Muscle of arm (tissue), 12 donors: ENCODE measurements around the gene BTBD9. TPM values are rescaled to one million over a fixed set of nuclear protein-coding genes. Genes with fewer than 3 reads are reported as not detected.

Experiments
- DNase-seq: peaks from one replicate; pipeline ENCODE4 v3.0.0-alpha.2; 2013
- polyA plus RNA-seq, 12 donors: library from polyadenylated mRNA; unstranded; fragments of 120-200 nt; gene quantifications; one replicate each; pipeline ENCODE4 v1.2.1, GENCODE V29; 2013; ENCODE audit not compliant: insufficient read length in 12 of 12

BTBD9 gene
- polyA plus RNA-seq, 12 donors: 7.6 to 9.8 (median 8.5) TPM; not detected in 1

DNA sequence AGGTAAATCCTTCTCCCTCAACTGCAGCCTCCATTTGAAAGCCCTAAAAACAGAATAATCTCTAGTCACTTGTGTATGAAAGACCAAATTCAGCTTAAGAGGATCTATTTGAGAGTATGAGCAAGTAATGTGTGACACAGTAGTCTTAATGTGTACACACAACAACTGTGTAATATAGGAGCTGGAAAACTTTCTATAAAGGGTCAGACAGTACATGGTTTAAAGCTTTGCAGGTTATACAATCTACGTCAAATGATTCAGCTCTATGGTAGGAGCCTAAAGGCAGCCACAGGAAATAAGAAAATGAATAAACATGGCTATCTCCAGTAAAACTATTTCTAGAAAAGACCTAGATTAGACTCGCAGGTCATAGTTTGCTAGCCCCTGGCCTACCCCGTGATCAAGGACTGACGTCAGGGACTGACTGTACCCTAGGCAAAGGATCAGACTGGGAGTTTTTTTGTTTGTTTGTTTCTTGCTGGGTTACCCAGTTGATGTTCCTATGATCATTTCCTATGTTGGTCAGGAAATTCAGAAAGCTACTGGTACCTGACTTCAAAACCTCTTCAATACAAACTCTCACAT is 39.7 kb downstream of the BTBD9 start:
- DNase-seq: no peak

DNA sequence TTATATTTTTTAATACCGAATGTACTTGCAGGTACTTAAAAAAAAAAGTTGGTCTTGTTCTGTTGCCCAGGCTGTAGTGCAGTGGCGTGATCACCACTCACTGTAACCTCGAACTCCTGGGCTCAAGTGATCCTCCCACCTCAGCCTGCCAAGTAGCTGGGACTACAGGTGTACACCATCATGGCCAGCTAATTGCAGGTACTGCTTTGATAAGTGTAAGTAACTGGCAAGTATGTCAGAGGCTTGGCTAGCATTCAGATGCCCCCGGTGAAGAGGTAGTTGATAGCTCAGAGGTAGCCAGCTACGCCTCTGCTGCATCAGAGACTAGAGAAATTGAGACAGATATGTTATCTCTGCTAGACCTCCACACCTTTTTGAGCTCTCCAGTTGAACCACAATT is 40.5 kb downstream of the BTBD9 start:
- DNase-seq: no peak

DNA sequence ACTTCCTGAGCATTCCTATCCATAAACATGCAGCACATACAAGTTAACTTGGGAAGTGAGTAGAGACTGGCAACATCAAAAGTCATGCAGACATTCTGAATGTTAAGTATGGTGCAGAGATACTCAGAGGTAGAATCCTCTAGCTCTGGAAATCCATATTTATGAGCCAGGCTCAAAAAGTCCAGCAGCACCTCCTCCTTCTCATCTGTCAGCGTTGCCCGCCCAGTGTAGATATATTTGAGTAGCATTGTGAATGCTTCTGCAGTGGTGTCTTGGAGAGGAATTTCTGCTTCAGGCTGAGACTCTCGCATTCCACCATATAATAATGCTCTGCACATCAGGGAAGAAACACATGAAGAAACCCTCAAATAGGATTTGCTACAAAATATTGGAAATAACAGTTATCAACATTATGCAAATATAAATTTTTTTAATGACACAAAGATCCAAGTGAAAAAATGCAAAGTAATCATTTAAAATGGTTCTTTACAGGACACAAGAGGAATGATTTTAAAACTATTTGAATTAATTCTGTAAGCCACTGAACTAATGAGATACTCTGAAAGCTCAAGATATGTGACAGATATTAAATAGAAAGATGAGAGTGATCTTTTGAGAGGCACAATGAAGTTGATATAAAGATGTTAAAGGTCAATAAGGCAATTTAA is 45.6 kb downstream of the BTBD9 start:
- no peak for DNase-seq

DNA sequence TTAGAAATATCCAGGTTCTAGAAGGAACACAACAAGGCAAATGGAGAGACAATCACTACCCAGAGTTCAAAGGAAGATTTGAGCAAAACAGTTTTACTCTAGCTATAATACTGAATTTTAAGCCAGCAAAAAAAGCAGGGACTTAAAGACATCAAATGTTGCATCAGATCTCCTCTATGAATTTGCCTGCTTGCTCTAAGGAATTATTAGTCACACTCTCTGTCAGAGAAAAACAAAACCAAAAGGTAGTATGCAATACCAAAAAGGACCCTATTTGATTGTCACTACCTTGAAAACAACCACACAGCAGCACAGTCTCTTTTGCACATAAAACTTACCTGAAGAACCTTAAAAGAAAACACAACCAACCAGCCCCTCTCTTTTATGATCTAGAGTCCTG is 46.3 kb downstream of the BTBD9 start:
- DNase-seq: no peak

DNA sequence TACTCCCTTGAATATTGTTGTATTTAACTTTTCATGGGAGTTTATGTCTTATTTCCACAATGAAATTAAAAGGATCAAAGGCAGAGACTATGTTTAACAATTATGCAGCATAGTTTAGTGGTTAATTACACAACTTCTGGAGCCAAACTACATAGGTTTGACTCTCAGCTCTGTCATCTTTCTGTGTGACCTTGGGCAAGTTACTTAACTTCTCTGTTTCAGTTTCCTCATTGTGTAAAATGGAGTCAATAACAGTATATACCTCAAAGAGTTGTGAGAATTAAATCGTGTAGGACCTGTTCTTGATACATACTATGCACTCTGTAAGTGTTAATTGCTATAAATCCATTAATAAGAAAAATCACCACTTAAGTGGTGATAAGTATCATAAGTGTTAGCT is 48.3 kb downstream of the BTBD9 start:
- no peak for DNase-seq

DNA sequence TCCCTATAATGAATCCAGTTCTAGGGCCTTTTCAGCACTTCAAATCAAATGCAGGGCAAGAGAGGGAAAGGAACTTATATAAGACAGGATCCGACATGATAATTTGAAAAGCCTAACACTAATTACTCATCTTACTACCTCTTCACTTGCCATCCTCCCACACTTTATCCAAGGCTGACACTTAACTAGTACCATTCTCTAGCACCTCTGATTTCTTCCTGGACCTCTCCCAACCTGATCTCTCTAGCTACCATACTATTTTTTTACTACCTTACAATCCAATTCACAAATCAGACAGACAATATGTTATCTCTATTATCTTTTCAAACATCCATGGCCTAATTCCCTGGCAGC is 50.4 kb downstream of the BTBD9 start:
- DNase-seq: no peak

DNA sequence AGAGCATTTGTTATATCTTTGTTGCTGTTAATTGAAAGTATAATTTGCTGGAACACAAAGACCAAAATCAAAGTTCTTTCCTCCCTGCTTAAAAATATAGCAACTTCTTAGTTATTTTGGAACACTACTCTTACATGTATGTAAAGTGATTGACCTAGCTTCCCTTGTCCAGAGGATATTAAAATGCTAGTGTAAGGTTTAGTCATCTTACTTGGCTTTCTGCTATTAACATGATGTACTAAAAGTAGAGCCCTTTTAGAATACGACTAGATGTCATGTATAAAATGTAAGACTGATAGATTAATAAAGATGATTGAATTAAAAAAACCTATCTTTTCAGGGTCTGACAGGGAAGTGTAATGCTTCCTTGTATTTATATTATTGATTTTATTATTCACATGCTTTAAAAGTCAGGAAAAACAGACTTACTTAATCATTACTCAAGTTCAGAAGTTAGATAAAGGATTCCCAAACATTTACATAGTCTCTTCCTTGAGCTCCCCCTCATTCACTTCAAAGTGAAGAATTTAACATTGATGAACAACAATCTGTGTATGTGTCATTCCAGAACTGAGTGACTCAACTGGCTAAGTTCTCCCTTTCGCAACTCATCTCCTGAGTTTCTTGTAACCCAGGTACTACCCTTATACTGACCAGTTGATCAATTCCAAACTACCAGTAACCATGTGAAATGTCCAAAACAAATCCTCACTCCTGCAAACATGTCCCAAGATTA is 50.9 kb downstream of the BTBD9 start:
- no peak for DNase-seq

DNA sequence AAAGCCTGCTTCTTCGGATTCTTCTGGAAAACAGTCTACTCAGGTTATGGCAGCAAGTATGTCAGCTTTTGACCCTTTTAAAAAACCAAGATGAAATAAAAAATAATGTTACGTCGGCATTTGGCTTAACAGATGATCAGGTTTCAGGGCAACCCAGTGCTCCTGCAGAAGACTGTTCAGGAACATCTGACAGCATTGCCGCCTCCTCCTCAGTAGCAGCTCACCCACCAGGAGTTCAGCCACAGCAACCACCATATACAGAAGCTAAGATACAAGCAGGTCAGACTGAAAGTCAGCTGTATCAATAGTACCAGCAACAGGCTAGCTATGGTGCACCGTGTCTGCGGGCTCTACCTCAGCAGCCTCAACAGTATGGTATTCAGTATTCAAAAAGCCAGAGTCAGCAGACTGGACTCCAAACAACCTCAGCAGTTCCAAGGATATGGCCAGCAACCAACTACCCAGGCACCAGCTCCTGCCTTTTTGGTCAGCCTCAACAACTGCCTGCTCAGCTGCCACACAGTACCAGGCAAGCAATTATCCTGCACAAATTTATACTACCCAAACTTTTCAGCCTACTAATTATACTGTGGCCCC is 51.9 kb downstream of the BTBD9 start:
- DNase-seq: no peak

DNA sequence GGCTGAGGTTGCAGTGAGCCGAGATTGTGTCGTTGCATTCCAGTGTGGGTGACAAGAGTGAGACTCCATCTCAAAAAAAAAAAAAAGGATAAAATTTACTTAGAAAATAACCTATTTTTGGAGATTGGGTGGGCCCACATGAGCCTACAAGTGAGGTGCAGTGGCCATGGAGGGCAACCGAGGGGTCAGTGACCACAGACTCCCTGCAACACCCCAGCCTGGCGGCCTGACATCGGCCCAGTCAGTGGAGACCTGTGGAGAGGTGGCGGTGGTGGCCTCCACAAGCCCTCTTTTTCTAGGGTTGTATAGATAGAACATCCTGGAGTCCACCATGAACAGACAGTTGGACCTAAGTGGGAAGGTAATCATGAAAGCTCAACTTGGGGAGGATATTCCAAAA is 52.7 kb downstream of the BTBD9 start:
- no peak for DNase-seq

DNA sequence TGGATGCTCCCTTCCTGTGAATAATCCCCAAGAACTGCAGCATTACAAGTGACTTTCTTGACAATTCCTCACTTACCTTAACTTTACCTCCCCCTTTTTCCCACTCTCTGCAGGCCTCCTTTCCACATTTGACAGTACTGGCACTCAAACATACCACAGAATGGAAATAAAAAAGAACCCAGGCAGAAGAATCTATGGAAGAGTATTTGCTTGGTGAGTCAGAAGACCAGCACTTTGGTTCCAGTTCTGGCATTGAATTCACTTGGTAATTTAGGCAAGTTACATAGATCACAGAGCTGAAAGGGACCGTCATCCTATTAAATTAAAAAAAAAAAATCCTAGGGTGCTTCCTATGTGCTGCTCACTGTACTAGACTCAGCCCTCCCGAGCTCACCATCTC is 55.0 kb downstream of the BTBD9 start:
- no peak for DNase-seq

DNA sequence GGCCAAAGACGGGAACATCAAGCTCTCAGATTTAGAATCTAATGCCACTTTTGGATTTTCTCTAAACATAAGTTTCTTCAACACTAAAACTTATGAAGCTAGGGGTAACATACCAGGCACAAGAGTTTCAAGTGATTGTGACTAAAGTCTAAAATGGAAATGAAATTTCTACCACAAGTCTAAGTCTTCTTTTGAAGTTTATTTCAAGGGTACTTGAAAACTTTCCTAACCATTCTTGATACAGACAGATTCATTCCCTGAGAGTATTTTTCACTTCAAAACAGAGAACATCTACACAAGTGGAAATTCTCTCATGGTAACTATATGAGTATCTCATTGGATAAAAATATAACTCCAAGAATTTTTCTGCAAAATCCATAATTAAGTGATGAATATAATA is 56.2 kb downstream of the BTBD9 start:
- DNase-seq: no peak

DNA sequence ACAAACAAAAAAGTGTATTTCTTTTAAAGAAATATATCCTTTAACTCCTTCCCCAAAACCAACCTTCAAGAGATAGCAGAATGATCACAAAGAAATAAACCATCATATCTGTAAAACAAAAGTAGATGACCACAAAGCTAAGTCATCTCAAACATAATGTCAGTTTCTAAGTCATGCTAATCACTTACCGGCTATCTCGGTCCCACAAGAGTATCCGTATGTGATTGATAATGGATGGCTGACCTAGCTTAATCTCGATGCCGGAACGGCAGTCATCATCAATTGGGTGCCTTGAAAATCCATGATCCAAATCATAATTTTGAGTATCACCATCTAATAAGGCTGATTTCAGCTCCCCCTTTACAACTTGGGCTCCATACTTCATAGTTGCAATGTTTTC is 59.7 kb downstream of the BTBD9 start:
- no peak for DNase-seq

DNA sequence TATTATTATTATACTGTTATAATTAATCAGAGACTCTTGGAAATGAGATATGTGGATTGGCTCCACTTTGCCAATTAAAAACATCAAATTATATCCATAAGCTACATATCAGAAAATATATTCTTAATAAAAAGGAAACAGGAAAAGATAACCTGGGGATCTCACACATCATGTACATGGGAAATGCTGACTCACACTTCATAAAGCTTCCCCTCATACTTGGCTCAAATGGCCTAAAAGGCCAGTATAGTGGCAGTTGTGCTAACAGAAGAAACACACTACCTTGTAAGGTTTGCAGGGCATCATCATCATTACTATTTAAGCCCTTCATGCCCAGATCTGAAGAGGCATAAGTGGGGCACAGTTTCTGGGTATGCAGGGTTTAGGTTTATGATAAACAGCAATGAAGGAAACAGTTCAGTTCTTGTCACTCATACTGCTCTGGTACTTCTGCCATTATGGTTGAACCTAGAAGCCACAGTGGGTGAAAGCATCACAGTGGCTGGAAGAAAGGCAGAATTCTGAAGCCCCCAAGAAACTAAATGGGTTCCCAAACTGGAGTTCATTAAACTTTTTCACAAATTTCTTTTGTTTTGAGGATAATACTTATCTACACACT is 60.6 kb downstream of the BTBD9 start:
- DNase-seq: no peak

DNA sequence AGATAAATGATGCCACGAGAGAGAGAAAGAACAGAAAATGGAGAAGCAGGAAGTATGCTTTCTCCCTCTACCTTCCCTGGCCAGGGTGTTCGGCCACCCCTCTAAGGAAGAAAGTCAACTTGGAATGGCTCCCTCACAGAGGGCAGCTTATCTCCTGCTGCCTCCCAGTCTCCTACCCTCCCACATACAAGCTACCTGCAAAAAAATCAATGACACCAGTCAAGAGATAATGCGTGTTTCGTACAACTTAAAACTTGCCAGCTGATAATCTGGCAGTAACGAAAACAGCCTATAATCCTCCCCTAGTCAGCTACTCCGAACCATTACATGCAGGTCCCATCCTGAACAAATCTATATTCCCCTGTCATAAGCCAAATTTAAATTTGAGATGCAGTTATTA is 61.7 kb downstream of the BTBD9 start:
- no peak for DNase-seq

DNA sequence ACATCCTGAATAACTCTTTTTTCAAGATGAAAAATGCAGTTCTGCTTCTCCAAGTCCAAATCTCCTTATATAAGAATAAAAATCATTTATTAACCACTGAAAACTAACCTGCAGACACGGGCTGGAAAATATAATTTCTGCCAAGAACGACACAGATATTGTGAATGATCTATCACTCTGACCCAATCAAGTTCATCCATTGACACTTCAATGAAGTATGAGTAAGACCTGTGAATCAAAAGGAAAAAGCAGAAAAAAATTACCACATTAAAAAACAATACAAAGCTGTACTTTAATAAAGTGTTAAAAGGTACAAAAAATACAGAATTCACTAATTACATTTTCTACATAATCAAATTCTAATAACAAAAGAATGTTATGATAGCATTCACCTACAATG is 62.2 kb downstream of the BTBD9 start:
- no peak for DNase-seq

DNA sequence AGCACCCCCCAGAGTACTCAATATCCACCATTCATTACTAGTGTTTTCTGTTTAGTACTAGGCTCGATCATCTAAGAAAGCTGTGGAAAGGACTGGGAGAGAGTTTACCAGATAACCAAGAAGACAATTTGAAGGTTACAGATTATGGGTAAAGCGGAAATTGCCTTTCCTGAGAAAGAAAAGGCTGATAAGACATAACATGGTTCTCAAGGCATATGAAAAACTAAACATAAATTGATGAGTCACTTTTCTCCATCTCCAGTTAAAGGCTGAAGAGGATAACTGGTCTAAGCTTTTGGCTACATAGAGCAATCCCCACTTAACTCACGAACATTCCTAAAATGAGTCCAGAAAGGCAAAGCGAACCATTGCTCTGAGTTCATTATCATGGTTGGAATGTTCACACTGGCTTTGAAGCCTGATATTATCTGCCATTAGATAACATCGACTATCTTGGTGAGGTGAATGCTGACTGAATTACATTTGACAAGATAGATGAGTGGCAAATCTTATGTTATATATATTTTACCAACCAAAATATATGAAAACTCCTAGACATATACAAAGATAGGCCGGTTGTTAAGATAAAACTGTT is 65.8 kb downstream of the BTBD9 start:
- DNase-seq: no peak

DNA sequence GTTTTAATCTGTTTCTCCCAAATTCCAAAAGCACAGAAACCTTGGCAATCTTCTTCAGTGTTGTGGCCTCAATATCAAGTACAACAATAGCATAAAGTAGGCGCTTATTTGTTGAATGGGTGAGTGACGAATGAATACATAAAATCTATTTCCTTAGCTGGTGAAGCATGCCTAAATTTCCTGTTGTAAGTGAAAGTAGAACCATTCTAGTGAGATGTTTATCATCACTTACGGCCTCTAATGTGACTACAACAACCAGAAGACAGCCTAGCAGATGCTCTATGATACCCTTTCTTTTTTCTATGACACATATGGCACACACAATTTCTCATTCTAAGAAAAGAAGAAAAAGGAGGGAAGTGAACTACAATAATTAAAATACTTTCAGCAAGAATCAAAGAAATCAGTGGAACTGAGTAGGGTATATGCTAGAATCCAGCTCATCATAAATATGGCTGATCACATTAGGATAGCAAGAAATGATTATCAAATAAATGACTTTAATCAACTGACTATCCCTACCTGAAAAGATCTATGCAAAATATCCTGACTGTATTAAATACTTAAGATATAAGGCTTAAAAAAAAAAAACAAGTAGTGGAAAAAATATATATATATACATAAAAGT is 67.4 kb downstream of the BTBD9 start:
- DNase-seq: no peak

DNA sequence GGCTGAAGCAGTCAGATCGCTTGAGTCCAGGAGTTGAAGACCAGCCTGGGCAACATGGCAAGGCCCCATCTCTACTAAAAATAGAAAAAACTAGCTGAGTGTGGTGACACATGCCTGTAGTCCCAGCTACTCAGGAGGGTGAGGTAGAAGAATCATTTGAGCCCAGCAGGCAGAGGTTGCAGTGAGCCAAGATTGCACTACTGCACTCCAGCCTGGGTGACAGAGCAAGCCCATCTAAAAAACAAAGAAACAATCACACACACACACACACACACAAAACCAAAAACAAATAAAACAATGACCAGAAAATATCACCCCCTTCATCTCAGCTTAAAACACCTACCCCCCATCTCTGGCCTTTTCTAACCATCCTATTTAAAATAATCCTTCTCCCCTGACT is 68.0 kb downstream of the BTBD9 start:
- DNase-seq: no peak

DNA sequence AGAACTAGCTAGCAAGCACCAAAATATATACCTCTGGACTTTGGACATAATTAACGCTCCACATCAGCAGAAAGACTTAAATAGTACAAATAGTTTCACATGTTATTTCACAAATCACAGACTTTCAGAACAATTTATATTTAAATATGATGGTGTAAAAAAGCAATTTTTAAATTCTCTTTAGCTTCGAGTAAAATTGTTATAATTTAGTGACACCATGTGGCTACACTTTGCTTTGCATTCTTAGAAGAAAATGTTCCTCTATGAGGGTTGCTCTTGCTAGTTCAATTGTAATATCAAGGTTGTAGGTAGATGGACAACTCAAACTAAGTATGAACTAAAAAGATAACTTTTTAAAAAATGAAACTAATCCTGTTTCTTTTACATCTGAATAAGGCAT is 69.0 kb downstream of the BTBD9 start:
- DNase-seq: peak; percentile 24

DNA sequence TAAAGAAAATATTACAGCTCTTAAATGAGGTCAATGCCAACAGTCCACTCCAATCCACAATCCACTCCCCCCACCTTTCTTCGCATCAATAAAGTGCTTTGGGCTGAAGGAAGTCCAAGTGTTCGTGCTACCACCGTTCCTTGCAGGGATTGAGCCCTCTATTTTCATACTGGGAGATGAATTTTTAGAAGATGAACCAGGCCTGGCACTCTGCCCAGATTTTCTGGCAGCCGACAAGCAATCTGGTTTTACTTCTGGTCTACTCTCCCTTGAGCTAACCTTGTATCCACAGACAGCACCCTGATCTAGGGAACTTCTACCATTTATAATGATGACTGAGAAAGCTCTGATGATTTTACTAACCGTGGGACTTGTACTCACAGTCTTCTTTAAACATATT is 72.3 kb downstream of the BTBD9 start:
- DNase-seq: peak; percentile 57

DNA sequence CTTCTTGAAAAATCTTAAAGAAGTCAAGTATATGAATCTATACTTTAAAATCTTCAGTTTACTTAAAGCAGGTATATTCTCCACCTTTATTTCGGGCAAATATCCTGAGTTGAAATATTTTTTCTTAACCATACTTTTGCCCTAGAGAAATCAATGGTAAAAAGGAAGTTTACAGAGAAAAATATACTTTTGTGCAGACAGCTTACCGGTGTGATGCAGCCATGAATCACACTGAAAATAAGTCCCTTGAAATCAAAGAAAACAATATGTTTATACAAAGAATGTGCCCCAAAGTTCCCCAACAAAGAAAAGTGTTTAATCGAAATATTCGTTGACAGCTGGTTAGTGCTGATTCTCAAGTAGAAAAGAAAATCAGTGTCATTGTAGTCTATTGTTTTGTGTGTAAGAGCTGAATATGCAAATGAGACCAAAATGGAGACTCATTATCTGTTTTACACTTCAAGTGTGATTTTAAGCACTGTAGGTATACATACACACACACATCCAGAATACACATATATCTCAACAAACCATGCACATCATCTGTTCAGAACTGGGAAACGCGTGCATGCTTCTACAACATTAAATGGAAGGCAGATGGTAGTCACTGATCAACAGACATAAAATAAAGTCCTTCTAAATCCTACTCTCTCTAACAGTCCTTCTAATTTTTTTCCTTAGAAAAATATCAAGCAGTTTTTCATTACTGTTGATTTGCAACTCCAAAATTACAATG is 73.3 kb downstream of the BTBD9 start:
- DNase-seq: no peak
